ENCODE measurements around the gene CRYZL1.

DNA sequence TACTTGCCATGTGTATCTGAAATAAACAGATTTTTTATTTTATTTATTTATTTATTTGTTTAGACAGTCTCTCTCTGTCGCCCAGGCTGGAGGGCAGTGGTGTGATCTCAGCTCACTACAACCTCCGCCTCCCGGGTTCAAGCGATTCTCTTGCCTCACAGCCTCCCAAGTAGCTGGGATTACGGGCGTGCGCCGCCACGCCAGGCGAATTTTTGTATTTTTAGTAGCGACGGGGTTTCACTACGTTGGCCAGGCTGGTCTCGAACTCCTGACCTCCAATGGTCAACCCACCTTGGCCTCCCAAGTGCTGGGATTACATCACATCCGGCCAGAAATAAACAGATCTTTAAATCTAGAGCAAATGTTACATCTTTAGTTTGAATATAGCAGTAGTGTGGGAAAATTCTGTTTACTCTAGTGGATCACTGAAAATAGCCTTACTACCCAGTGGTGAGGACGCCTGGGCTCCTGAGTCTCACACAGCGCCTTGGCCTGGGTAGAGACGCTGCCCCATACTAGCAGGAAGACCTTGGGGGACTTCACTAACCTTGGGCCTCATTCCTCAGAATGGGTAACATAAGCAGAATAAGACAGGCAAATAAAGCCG is 100.3 kb downstream of the CRYZL1 start:
- TF ChIP-seq, protein P1, sequence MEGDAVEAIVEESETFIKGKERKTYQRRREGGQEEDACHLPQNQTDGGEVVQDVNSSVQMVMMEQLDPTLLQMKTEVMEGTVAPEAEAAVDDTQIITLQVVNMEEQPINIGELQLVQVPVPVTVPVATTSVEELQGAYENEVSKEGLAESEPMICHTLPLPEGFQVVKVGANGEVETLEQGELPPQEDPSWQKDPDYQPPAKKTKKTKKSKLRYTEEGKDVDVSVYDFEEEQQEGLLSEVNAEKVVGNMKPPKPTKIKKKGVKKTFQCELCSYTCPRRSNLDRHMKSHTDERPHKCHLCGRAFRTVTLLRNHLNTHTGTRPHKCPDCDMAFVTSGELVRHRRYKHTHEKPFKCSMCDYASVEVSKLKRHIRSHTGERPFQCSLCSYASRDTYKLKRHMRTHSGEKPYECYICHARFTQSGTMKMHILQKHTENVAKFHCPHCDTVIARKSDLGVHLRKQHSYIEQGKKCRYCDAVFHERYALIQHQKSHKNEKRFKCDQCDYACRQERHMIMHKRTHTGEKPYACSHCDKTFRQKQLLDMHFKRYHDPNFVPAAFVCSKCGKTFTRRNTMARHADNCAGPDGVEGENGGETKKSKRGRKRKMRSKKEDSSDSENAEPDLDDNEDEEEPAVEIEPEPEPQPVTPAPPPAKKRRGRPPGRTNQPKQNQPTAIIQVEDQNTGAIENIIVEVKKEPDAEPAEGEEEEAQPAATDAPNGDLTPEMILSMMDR (IDR thresholded peaks at IDR 0.05) = no peak
- TF ChIP-seq POLR2A (IDR thresholded peaks at IDR 0.05) = no peak

Measured in lower leg skin (tissue), 3 donors.